ENCODE data around the gene ARHGEF3.

ARHGEF3 gene

DNA sequence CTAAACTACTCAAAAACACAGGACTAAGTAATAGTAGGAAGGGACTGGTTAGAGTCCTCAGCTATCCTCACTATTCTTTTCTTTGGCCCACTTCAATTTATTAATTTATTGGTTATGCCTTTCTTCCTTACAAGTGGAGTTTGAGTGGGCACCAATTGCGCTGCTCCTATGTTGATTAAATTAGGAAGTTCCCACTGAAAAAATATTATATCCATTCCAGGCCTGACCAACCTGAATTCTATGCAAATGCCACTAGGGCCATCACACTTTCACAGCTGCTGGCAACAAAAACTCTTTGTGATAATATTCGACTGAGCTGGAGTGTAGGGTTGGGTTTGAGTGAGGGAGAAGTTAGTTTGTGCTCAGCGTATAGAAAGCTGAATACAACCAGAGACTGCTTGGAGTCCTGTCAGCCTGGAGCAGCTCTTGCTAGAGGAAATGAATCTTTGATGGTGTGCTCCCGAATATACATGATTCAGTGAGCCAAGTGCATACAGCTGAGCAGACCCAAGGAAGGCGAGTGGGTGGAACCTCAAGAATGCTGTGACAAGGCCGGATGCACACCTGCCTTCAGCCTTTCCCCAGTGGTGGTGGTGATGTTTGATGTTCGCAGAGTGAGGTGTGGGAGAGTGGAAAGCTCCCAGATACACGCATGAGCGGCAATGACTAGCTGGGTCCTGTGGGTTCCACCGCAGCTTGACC is 1.5 kb downstream of the ARHGEF3 start:
- H3K4me3 ChIP-seq (ENCODE audit: low read length): peak overlapping the region; percentile 84
- H3K9ac ChIP-seq (ENCODE audit: low read length): no peak overlapping the region
- H3K36me3 ChIP-seq (ENCODE audit: control insufficient read depth, insufficient read depth, low read length): no peaks in the 10 kb centered on the region
- H3K4me1 ChIP-seq (ENCODE audit: control insufficient read depth, insufficient read depth, low read length): peaks cover 19% of the 10 kb centered on the region
- no peaks in the 10 kb centered on the region for H3K27me3 ChIP-seq (ENCODE audit: control insufficient read depth, insufficient read depth, low read length)
- peak overlapping the region; percentile 21 for H3K27ac ChIP-seq (ENCODE audit: low read depth, low read length)

DNA sequence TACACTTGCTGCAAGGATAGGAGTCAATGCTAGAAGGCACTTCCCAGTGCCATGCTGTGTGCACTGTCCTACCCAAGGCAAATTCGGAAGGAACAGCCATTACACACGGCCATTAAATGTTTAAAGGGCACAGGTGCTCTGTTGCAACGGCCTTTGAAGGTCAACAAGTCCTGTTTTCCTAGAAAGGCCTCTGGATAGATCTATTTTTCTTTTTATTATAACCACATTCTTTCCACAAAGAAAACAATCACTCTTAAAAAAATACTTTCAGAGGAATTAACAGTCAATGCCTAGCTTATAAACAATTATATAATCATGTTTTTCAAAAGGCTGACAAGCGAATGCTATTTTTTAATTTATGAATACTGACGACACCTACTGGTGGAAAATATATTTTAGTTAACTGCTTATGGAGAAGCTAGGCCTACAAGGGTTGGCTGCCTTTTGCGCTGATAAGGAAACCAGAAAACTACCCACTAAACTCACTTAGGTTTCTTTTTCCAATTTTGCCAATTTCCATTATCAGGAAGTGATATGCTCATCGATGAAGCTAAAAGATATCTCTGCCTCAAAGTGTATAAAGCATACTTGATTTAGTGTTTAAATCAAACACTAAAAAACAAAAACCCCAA is 2.4 kb downstream of the ARHGEF3 start:
- Histone ChIP-seq H3K4me3 (ENCODE audit: low read length) (peak overlapping the region; percentile 60), H3K4me1 (ENCODE audit: control insufficient read depth, insufficient read depth, low read length) (peaks cover 19% of the 10 kb centered on the region), H3K27ac (ENCODE audit: low read depth, low read length) (peak overlapping the region; percentile 66), H3K36me3 (ENCODE audit: control insufficient read depth, insufficient read depth, low read length) (no peaks in the 10 kb centered on the region), H3K9ac (ENCODE audit: low read length) (no peak overlapping the region), H3K27me3 (ENCODE audit: control insufficient read depth, insufficient read depth, low read length) (no peaks in the 10 kb centered on the region)

DNA sequence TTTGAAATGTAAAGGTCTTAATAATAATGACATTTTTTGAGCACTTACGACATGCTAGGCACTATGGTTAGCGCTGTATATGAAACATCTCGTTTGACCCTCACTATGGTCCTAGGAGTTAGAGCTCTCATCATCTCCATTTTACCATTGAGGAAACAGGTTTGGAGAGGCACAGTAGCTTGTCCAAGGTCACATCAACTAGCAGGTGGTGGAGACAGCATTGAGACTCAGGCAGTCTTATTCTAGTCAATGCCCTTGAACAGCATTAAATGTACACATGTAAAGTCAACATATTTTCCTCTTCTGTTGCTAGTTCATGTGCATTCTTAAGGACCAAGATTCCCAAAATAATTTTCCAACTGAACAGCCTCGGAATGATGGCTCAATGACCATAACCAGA is 4.8 kb downstream of the ARHGEF3 start:
- no peak overlapping the region for H3K27ac ChIP-seq (ENCODE audit: low read depth, low read length)
- H3K4me3 ChIP-seq (ENCODE audit: low read length): no peak overlapping the region
- H3K9ac ChIP-seq (ENCODE audit: low read length): no peak overlapping the region
- H3K27me3 ChIP-seq (ENCODE audit: control insufficient read depth, insufficient read depth, low read length): no peaks in the 10 kb centered on the region
- peaks cover 17% of the 10 kb centered on the region for H3K4me1 ChIP-seq (ENCODE audit: control insufficient read depth, insufficient read depth, low read length)
- no peaks in the 10 kb centered on the region for H3K36me3 ChIP-seq (ENCODE audit: control insufficient read depth, insufficient read depth, low read length)

DNA sequence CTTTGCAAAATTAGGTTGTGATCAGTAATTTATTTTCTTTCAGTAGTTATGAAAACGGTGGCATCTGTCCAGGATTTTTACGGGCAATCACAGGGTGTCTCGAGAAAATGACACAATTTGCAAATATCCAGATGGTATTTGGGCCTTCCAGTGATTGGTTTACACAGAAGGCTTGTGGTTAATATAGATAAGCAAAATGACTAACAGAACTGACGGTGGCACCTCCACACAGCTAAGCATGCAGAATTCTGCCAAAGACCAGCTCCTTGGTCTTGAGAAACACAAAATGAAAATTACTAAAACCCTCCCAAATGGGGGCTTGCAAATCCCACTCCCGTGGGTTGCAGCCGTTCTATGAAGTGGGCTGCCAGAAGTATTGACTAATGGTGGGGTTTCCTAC is 5.5 kb downstream of the ARHGEF3 start:
- H3K27ac ChIP-seq (ENCODE audit: low read depth, low read length): no peak overlapping the region
- peaks cover 15% of the 10 kb centered on the region for H3K4me1 ChIP-seq (ENCODE audit: control insufficient read depth, insufficient read depth, low read length)
- H3K4me3 ChIP-seq (ENCODE audit: low read length): no peak overlapping the region
- no peak overlapping the region for H3K9ac ChIP-seq (ENCODE audit: low read length)
- no peaks in the 10 kb centered on the region for H3K36me3 ChIP-seq (ENCODE audit: control insufficient read depth, insufficient read depth, low read length)
- H3K27me3 ChIP-seq (ENCODE audit: control insufficient read depth, insufficient read depth, low read length): no peaks in the 10 kb centered on the region

DNA sequence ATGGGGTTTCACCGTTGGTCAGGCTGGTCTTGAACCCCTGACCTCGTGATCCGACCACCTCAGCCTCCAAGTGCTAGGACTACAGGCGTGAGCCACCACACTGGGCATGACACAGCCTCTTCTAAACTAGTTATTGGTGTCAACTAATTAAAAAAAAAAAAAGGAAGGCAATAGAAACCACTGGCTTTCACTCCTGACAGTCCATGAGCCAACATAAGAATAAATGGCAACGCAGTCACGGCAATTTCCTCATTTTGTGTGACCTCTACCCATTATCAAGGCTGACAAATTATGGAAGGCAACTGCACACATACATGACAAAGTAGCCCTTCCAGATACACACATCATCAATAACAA is 5.9 kb downstream of the ARHGEF3 start:
- Histone ChIP-seq H3K27ac (ENCODE audit: low read depth, low read length) (no peak overlapping the region), H3K36me3 (ENCODE audit: control insufficient read depth, insufficient read depth, low read length) (no peaks in the 10 kb centered on the region), H3K27me3 (ENCODE audit: control insufficient read depth, insufficient read depth, low read length) (no peaks in the 10 kb centered on the region), H3K4me3 (ENCODE audit: low read length) (no peak overlapping the region), H3K9ac (ENCODE audit: low read length) (no peak overlapping the region), H3K4me1 (ENCODE audit: control insufficient read depth, insufficient read depth, low read length) (peaks cover 11% of the 10 kb centered on the region)

DNA sequence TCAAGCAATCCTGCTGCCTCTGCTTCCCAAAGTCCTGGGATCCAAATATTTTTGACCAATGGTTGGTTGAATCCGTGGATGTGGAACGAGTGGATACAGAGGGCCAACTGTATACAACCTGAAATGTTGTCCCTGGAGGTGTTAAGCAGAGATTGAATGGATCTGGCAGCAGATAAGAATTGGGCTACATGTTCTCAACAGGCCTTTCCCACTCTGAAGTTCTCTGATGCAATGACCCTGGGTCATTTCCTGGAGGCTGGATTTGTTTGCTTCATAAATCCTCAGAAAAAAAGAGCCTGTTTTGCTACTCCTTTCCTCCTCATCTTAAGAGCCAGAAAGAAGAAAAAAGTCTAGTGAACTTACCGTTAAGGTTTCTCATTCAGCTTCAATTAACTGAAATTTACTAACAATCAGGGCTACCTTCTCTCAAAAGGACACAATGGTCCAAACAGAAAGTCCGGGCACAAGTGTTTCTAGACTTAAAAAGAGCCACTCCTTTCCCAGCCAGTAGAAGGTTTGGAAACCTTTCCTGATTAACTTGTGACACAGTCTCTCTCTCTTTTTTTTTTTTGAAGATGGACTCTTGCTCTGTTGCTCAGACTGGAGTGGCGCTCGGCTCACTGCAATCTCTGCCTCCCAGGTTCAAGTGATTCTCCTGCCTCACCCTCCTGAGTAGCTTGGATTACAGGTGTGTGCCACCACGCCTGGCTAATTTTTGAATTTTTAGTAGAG is 6.5 kb downstream of the ARHGEF3 start:
- H3K4me1 ChIP-seq (ENCODE audit: control insufficient read depth, insufficient read depth, low read length): peaks cover 11% of the 10 kb centered on the region
- no peaks in the 10 kb centered on the region for H3K27me3 ChIP-seq (ENCODE audit: control insufficient read depth, insufficient read depth, low read length)
- no peak overlapping the region for H3K27ac ChIP-seq (ENCODE audit: low read depth, low read length)
- no peak overlapping the region for H3K4me3 ChIP-seq (ENCODE audit: low read length)
- H3K9ac ChIP-seq (ENCODE audit: low read length): no peak overlapping the region
- no peaks in the 10 kb centered on the region for H3K36me3 ChIP-seq (ENCODE audit: control insufficient read depth, insufficient read depth, low read length)

DNA sequence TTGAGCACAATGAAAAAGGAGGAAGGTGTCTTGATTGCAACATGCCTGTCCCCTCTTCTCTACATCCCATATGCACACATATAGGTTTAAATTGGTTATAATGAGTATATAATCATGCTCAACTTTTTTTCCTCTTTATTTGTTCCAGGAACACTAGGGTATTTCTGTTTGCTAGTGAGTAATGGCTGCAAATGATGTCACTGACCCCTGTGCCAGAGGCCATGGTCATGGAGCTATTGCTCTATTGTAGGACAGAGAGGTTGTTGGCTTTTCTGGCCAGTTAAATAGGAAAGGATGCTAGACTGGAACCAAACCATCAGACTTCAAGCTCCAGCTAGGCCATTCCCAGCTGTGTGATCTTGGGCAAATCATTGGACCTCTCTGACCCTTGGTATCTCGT is 9.6 kb downstream of the ARHGEF3 start:
- Histone ChIP-seq H3K4me1 (ENCODE audit: control insufficient read depth, insufficient read depth, low read length) (no peaks in the 10 kb centered on the region), H3K36me3 (ENCODE audit: control insufficient read depth, insufficient read depth, low read length) (no peaks in the 10 kb centered on the region), H3K9ac (ENCODE audit: low read length) (no peak overlapping the region), H3K27ac (ENCODE audit: low read depth, low read length) (no peak overlapping the region), H3K27me3 (ENCODE audit: control insufficient read depth, insufficient read depth, low read length) (no peaks in the 10 kb centered on the region), H3K4me3 (ENCODE audit: low read length) (no peak overlapping the region)

DNA sequence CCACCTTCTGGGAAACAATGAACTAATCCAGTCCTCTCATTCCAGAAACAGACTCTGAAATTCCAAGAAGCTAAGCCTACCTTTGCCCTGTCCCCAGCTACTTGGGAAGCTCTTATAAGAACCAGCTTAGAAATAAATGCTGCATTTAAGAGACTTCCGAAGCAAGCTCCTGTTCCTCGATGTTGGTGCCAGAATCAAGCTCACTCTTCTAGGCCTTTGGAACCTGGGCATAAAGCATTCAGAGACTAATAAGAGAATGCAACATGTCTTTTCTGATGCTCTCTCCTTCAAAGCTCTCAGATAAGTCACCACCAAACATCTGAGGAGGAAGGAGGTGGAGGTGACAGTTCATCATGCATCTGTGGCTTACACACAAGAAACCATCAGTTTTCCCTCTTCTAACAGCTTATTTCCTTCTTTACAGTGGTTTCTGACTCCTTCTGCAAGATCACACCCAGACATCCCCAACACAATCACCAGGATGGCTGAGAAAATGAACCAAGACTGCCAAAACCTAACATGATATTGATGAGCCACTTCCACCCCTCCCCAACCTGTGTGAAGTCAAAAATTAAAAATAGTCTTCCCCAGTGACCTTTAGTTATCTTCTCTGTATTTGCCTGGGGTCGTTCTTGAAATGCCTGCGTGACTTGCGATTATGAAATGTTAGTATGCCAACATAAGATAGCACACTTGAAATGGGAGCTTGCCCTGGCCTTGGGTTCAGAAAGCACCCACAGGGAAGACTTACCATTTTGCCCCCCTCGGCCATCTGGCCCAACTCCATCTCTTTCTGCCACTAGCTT is 11.5 kb downstream of the ARHGEF3 start:
- H3K27me3 ChIP-seq (ENCODE audit: control insufficient read depth, insufficient read depth, low read length): no peaks in the 10 kb centered on the region
- no peak overlapping the region for H3K27ac ChIP-seq (ENCODE audit: low read depth, low read length)
- H3K9ac ChIP-seq (ENCODE audit: low read length): no peak overlapping the region
- no peaks in the 10 kb centered on the region for H3K36me3 ChIP-seq (ENCODE audit: control insufficient read depth, insufficient read depth, low read length)
- no peaks in the 10 kb centered on the region for H3K4me1 ChIP-seq (ENCODE audit: control insufficient read depth, insufficient read depth, low read length)
- no peak overlapping the region for H3K4me3 ChIP-seq (ENCODE audit: low read length)

DNA sequence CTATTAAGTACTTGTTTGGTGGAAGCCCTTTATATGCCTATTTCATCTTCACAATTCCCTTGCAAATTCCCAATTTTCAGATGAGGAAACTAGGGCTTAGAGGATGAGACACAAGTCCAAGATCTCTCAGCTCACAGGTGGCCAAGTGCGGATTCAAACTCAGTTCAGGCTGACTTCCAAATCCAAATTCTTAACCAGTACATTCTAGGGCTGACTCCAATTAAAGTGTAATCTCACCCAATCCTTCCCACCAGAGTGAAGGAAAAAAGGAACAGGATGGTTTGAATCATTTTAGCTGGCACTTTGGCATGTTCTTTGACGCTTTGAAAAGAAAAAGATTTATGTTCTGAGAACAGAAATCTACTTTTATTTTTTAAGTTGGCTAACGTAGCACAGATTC is 12.7 kb downstream of the ARHGEF3 start:
- H3K27me3 ChIP-seq (ENCODE audit: control insufficient read depth, insufficient read depth, low read length): no peaks in the 10 kb centered on the region
- no peaks in the 10 kb centered on the region for H3K4me1 ChIP-seq (ENCODE audit: control insufficient read depth, insufficient read depth, low read length)
- H3K27ac ChIP-seq (ENCODE audit: low read depth, low read length): no peak overlapping the region
- no peak overlapping the region for H3K4me3 ChIP-seq (ENCODE audit: low read length)
- H3K36me3 ChIP-seq (ENCODE audit: control insufficient read depth, insufficient read depth, low read length): no peaks in the 10 kb centered on the region
- H3K9ac ChIP-seq (ENCODE audit: low read length): no peak overlapping the region

DNA sequence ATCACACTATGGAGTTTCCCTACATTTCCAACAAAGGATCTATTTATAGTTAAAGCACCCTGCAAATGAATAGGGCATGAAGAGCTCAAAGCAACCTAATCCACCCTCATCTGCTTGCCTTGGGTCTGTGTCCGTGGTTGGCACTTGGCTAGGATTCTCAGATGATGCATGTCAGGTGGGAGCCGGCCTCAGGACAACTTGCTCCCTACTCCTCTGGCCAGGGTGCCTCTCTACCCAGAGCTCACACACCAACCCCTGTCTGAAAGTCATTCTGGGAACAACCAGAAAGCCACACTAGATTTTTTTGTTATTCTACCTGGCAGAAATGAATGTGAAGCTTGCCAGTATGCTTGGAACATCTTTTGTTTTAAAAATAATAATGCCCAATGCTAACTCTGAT is 13.2 kb downstream of the ARHGEF3 start:
- Histone ChIP-seq H3K4me1 (ENCODE audit: control insufficient read depth, insufficient read depth, low read length) (peaks cover 2% of the 10 kb centered on the region), H3K27ac (ENCODE audit: low read depth, low read length) (no peak overlapping the region), H3K36me3 (ENCODE audit: control insufficient read depth, insufficient read depth, low read length) (no peaks in the 10 kb centered on the region), H3K27me3 (ENCODE audit: control insufficient read depth, insufficient read depth, low read length) (no peaks in the 10 kb centered on the region), H3K9ac (ENCODE audit: low read length) (no peak overlapping the region), H3K4me3 (ENCODE audit: low read length) (no peak overlapping the region)

DNA sequence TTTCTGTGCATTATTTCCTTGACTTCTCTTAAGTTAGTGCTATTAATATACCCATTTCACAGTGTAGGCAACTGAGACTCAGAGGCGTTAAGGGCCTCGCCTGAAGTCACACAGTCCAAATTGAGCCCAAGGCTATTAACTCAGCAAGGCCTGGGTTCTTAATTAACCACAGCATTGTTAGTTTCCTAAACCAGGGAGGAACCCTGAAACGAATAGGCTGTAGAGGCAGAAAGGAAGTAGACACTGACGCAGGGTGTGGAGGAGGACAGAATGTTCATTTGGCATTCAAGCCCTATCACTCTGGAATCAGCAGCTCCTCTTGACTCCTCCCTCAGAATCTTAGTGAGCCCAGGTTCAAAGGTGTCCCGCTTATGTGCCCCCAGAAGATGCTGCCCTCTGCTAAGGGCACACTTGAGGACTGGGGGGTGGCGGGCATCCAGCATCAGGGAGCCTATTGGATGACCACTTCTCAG is 13.9 kb downstream of the ARHGEF3 start:
- Histone ChIP-seq H3K27ac (ENCODE audit: low read depth, low read length) (no peak overlapping the region), H3K9ac (ENCODE audit: low read length) (no peak overlapping the region), H3K4me3 (ENCODE audit: low read length) (no peak overlapping the region), H3K4me1 (ENCODE audit: control insufficient read depth, insufficient read depth, low read length) (peaks cover 4% of the 10 kb centered on the region), H3K27me3 (ENCODE audit: control insufficient read depth, insufficient read depth, low read length) (no peaks in the 10 kb centered on the region), H3K36me3 (ENCODE audit: control insufficient read depth, insufficient read depth, low read length) (no peaks in the 10 kb centered on the region)

DNA sequence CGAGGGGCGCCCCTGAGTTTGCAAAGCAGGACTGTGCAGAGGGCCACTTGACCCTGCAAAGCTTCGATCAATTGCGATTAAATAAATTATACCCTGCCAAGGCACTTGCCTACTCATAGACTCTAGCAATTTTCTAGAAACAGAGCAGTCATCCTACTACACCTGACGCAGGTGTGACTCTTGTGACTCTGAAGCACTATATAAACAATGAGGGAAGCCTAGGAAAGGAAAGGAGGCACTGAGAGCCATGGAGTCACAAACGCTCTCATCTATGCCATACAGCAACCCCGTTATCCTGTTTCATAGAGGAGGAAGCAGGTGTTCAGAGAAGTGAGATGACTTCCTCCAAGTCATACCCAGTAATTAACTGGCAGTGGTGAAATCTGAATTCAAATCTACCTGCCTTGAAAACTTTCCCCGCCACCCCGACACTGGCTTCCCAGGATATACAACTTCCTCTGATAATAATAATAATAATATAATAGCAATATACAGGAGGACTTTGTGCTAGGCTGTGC is 14.4 kb downstream of the ARHGEF3 start:
- no peak overlapping the region for H3K9ac ChIP-seq (ENCODE audit: low read length)
- peaks cover 4% of the 10 kb centered on the region for H3K4me1 ChIP-seq (ENCODE audit: control insufficient read depth, insufficient read depth, low read length)
- H3K27ac ChIP-seq (ENCODE audit: low read depth, low read length): no peak overlapping the region
- no peaks in the 10 kb centered on the region for H3K36me3 ChIP-seq (ENCODE audit: control insufficient read depth, insufficient read depth, low read length)
- H3K27me3 ChIP-seq (ENCODE audit: control insufficient read depth, insufficient read depth, low read length): no peaks in the 10 kb centered on the region
- H3K4me3 ChIP-seq (ENCODE audit: low read length): no peak overlapping the region
